H9 (cell line): ENCODE results near the gene ZMIZ1. TPM values are rescaled to one million over a fixed set of nuclear protein-coding genes. Genes with fewer than 3 reads are reported as not detected.

Experiments
- DNase-seq: peaks from one replicate; pipeline ENCODE4 v3.0.0-alpha.2; 2017
- H2AFZ ChIP-seq: one replicate; pipeline ENCODE4 v1.6.1; 2013; ENCODE audit warnings: mild to moderate bottlenecking, low read length, control low read depth, moderate library complexity
- H2AK5ac ChIP-seq: 2 replicates; pipeline ENCODE4 v1.6.1; 2013; ENCODE audit warnings: low read length, control low read depth, mixed read lengths; ENCODE audit not compliant: insufficient read length
- H2BK120ac ChIP-seq: one replicate; pipeline ENCODE4 v1.6.1; 2013; ENCODE audit warnings: low read depth, mild to moderate bottlenecking, low read length, control low read depth, inconsistent platforms; ENCODE audit not compliant: poor library complexity, severe bottlenecking
- H2BK12ac ChIP-seq: 2 replicates; pipeline ENCODE4 v1.6.1; 2013; ENCODE audit warnings: low read length, control low read depth, mixed read lengths, low read depth; ENCODE audit not compliant: insufficient read length
- H2BK15ac ChIP-seq: 2 replicates; pipeline ENCODE4 v1.6.1; 2013; ENCODE audit warnings: low read depth, low read length, control low read depth
- H2BK20ac ChIP-seq: one replicate; pipeline ENCODE4 v1.6.1; 2013; ENCODE audit warnings: low read depth, mild to moderate bottlenecking, low read length, control low read depth, inconsistent platforms; ENCODE audit not compliant: poor library complexity, severe bottlenecking
- H2BK5ac ChIP-seq: 2 replicates; pipeline ENCODE4 v1.6.1; 2013; ENCODE audit warnings: low read length, control low read depth, mixed read lengths; ENCODE audit not compliant: insufficient read length
- H3K14ac ChIP-seq: 2 replicates; pipeline ENCODE4 v1.6.1; 2013; ENCODE audit warnings: low read length, control low read depth; ENCODE audit not compliant: insufficient read depth
- H3K18ac ChIP-seq: 2 replicates; pipeline ENCODE4 v1.6.1; 2013; ENCODE audit warnings: low read depth, mild to moderate bottlenecking, mixed read lengths, low read length, control low read depth; ENCODE audit not compliant: insufficient read length
- H3K23ac ChIP-seq: 2 replicates; pipeline ENCODE4 v1.6.1; 2013; ENCODE audit warnings: low read length, control low read depth, mixed read lengths, low read depth; ENCODE audit not compliant: insufficient read length
- H3K23me2 ChIP-seq: 2 replicates; pipeline ENCODE4 v1.6.1; 2013; ENCODE audit warnings: low read depth, mild to moderate bottlenecking, mixed read lengths, low read length, control low read depth; ENCODE audit not compliant: insufficient read length, poor library complexity, severe bottlenecking
- H3K27ac ChIP-seq: 2 replicates; pipeline ENCODE4 v1.5.1; 2013; ENCODE audit warnings: low read length, control low read depth, mixed read lengths, low read depth; ENCODE audit not compliant: insufficient read length
- H3K27me3 ChIP-seq: 2 replicates; pipeline ENCODE4 v1.6.1; 2013; ENCODE audit warnings: low read length, control low read depth, inconsistent platforms; ENCODE audit not compliant: insufficient read depth
- H3K4ac ChIP-seq: 2 replicates; pipeline ENCODE4 v1.6.1; 2013; ENCODE audit warnings: low read depth, mild to moderate bottlenecking, control low read depth, inconsistent platforms, low read length, moderate library complexity
- H3K4me1 ChIP-seq: 2 replicates; pipeline ENCODE4 v1.6.1; 2013; ENCODE audit warnings: low read length, control low read depth, inconsistent platforms; ENCODE audit not compliant: insufficient read depth
- H3K4me2 ChIP-seq: 2 replicates; pipeline ENCODE4 v1.6.1; 2013; ENCODE audit warnings: low read length, control low read depth, mixed read lengths; ENCODE audit not compliant: insufficient read length, insufficient read depth
- H3K56ac ChIP-seq: 2 replicates; pipeline ENCODE4 v1.6.1; 2013; ENCODE audit warnings: low read depth, mild to moderate bottlenecking, mixed read lengths, low read length, control low read depth; ENCODE audit not compliant: insufficient read length
- H3K79me1 ChIP-seq: 2 replicates; pipeline ENCODE4 v1.6.1; 2013; ENCODE audit warnings: low read depth, mild to moderate bottlenecking, moderate library complexity, low read length, control low read depth, inconsistent platforms; ENCODE audit not compliant: insufficient read depth, poor library complexity, severe bottlenecking
- H3K79me2 ChIP-seq: 2 replicates; pipeline ENCODE4 v1.6.1; 2013; ENCODE audit warnings: low read length, control low read depth, inconsistent platforms; ENCODE audit not compliant: insufficient read depth
- H3K9ac ChIP-seq: 2 replicates; pipeline ENCODE4 v1.6.1; 2013; ENCODE audit warnings: low read length, control low read depth, mixed read lengths; ENCODE audit not compliant: insufficient read length; ENCODE audit errors: extremely low read depth
- H3K9me3 ChIP-seq: one replicate; pipeline ENCODE4 v1.6.1; 2013; ENCODE audit warnings: low read depth, low read length, inconsistent platforms; ENCODE audit not compliant: control insufficient read depth
- H3T11ph ChIP-seq: one replicate; pipeline ENCODE4 v1.6.1; 2013; ENCODE audit warnings: mild to moderate bottlenecking, low read length, control low read depth, inconsistent platforms
- H4K20me1 ChIP-seq: one replicate; pipeline ENCODE4 v1.6.1; 2013; ENCODE audit not compliant: control insufficient read depth, insufficient read length, insufficient read depth
- H4K5ac ChIP-seq: 2 replicates; pipeline ENCODE4 v1.6.1; 2013; ENCODE audit warnings: low read depth, mild to moderate bottlenecking, mixed read lengths, low read length, control low read depth; ENCODE audit not compliant: insufficient read length
- H4K8ac ChIP-seq: replicated peaks from 2 replicates; pipeline ENCODE4 v1.6.1; 2013; ENCODE audit warnings: low read length, control low read depth, mixed read lengths, low read depth; ENCODE audit not compliant: insufficient read length
- H4K91ac ChIP-seq: 2 replicates; pipeline ENCODE4 v1.6.1; 2013; ENCODE audit warnings: low read depth, mild to moderate bottlenecking, moderate library complexity, mixed read lengths, low read length, control low read depth; ENCODE audit not compliant: insufficient read length
- H3K27ac Mint-ChIP-seq, 3 experiments: 2 replicates in 2 of 3; 3 replicates in 1 of 3; pipeline ENCODE4 v1.8.0; 2020 to 2021; ENCODE audit warnings: mixed read lengths in 3 of 3, mild to moderate bottlenecking in 1 of 3, moderate library complexity in 1 of 3
- H3K27me3 Mint-ChIP-seq: 2 replicates; pipeline ENCODE4 v1.8.0; 2021; ENCODE audit warnings: low read depth, mild to moderate bottlenecking, moderate library complexity, mixed read lengths
- H3K36me3 Mint-ChIP-seq, 3 experiments: 2 replicates in 2 of 3; 3 replicates in 1 of 3; pipeline ENCODE4 v1.8.0; 2020 to 2021; ENCODE audit warnings: low read depth in 3 of 3, mixed read lengths in 3 of 3; ENCODE audit not compliant: insufficient read depth in 1 of 3
- H3K4me1 Mint-ChIP-seq, 2 experiments: 2 replicates each; pipeline ENCODE4 v1.8.0; 2020; ENCODE audit warnings: mixed read lengths in 2 of 2
- H3K4me3 Mint-ChIP-seq, 2 experiments: 2 replicates in 1 of 2; 3 replicates in 1 of 2; pipeline ENCODE4 v1.8.0; 2020 to 2021; ENCODE audit warnings: mild to moderate bottlenecking in 2 of 2, mixed read lengths in 2 of 2, moderate library complexity in 1 of 2
- H3K9me3 Mint-ChIP-seq, 2 experiments: 2 replicates in 1 of 2; 3 replicates in 1 of 2; pipeline ENCODE4 v1.8.0; 2020; ENCODE audit warnings: mild to moderate bottlenecking in 2 of 2, mixed read lengths in 2 of 2, moderate library complexity in 1 of 2
- WGBS: extraction: QIAGEN DNeasy Blood & Tissue Kit; methylation state at CpG from one replicate; pipeline ENCODE4 v1.1.7; 2013; ENCODE audit warnings: missing lambda C conversion rate, low lambda C conversion rate, mixed read lengths; ENCODE audit not compliant: insufficient read length; ENCODE audit errors: extremely low coverage; 5-methylcytosine and 5-hydroxymethylcytosine counted together
- total RNA-seq: library from RNA; stranded (reverse); gene quantifications from 2 replicates; pipeline ENCODE4 v1.2.1, GENCODE V29; 2021
- TF ChIP-seq, protein P1 (sequence below): fragments of 200-600 bp; sonication (generic); conservative IDR thresholded peaks from 3 replicates; pipeline ENCODE4 v1.8.0; 2021; ENCODE audit warnings: antibody characterized with exemption, mild to moderate bottlenecking

ZMIZ1 gene
- total RNA-seq, 1 experiment from 2014 or later: 36.9 TPM

DNA sequence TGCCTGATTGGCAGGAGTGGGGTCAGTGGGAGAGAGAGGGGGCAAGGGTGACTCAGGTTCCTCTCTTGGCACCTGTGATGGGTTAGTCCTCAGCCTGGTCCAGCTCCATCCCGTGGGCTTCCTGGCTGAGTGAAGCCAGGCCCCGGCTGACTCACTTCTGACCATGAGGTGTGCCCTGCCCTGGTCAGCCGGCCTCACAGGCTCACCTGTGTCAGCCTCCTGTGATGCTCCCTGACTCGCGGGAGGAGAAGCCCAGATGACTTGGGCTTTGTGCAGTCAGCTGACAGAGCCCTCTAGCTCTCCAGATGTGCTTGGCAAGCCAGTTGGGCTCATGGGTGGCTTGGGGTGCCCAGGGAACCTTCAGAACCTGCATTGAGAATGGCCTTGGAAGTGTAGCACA is 262.5 kb downstream of the ZMIZ1 start:
- no peak overlapping the region for H2BK20ac ChIP-seq
- H3K4me1 ChIP-seq: no peaks in the 10 kb centered on the region
- H3K18ac ChIP-seq: no peak overlapping the region
- H3K27ac ChIP-seq: no peak overlapping the region
- no peak overlapping the region for H3K9ac ChIP-seq
- H2AK5ac ChIP-seq: no peak overlapping the region
- no peak overlapping the region for H4K8ac ChIP-seq
- Mint-ChIP-seq H3K27me3 (peaks cover 7% of the 10 kb centered on the region), H3K4me3 (no peak overlapping the region), H3K4me1 (peaks cover 3% of the 10 kb centered on the region in 2 experiments), H3K27ac (no peak overlapping the region), H3K9me3 (peaks cover 7 to 8% of the 10 kb centered on the region in 2 experiments; a peak in 4 of 5 replicates), H3K36me3 (peaks cover 0 to 3% (median 2%) of the 10 kb centered on the region in 3 experiments; a peak in 4 of 7 replicates)
- no peak overlapping the region for H3K23ac ChIP-seq
- no peak overlapping the region for H3T11ph ChIP-seq
- H2BK12ac ChIP-seq: no peak overlapping the region
- no peak for DNase-seq
- no peaks in the 10 kb centered on the region for H3K79me2 ChIP-seq
- H2BK5ac ChIP-seq: no peak overlapping the region
- TF ChIP-seq, protein P1, sequence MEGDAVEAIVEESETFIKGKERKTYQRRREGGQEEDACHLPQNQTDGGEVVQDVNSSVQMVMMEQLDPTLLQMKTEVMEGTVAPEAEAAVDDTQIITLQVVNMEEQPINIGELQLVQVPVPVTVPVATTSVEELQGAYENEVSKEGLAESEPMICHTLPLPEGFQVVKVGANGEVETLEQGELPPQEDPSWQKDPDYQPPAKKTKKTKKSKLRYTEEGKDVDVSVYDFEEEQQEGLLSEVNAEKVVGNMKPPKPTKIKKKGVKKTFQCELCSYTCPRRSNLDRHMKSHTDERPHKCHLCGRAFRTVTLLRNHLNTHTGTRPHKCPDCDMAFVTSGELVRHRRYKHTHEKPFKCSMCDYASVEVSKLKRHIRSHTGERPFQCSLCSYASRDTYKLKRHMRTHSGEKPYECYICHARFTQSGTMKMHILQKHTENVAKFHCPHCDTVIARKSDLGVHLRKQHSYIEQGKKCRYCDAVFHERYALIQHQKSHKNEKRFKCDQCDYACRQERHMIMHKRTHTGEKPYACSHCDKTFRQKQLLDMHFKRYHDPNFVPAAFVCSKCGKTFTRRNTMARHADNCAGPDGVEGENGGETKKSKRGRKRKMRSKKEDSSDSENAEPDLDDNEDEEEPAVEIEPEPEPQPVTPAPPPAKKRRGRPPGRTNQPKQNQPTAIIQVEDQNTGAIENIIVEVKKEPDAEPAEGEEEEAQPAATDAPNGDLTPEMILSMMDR: no peak
- H4K20me1 ChIP-seq: no peaks in the 10 kb centered on the region
- no peak overlapping the region for H4K5ac ChIP-seq
- H4K91ac ChIP-seq: no peak overlapping the region
- no peak overlapping the region for H3K56ac ChIP-seq
- H3K4me2 ChIP-seq: no peak overlapping the region
- WGBS: no CpG with 5 or more reads among the region's 5 CpGs
- no peak overlapping the region for H3K14ac ChIP-seq
- H3K4ac ChIP-seq: no peak overlapping the region
- H2AFZ ChIP-seq: no peak overlapping the region
- H3K9me3 ChIP-seq: no peaks in the 10 kb centered on the region
- no peak overlapping the region for H2BK15ac ChIP-seq
- no peaks in the 10 kb centered on the region for H3K27me3 ChIP-seq
- H3K23me2 ChIP-seq: no peaks in the 10 kb centered on the region
- no peak overlapping the region for H2BK120ac ChIP-seq
- H3K79me1 ChIP-seq: no peaks in the 10 kb centered on the region
